Measurements from ENCODE around the gene SAFB. TPM values are rescaled to one million over a fixed set of nuclear protein-coding genes. Genes with fewer than 3 reads are reported as not detected.
A peak's percentile ranks its signal among the peaks of the same experiment; 100 is the strongest.

The SAFB gene
- polyA plus RNA-seq, 1 donor from 2014 or later: 110 TPM

DNA sequence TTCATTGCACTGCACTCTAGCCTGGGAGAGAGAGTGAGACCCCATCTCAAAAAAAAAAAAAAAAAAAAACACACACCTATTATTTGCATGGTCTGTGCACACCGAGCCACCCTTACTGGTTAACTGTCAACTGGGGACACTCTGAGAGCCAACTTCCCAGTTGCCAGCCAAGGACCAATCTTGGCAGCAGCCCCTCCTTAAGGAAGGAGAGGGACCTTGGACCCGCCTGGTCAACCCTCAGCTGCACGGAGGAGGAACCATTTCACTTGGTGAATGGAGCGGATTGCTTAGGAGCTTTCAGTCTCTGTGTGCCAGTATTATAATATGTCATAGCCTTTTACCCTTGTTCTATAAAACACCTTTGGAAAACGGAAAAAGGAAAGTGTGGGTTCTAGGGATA is 32.5 kb downstream of the SAFB start:
- Mint-ChIP-seq H3K4me3 (no peak overlapping the region), H3K27me3 (no peaks in the 10 kb centered on the region), H3K36me3 (peaks cover 7% of the 10 kb centered on the region), H3K4me1 (peaks cover 0 to 4% (median 0%) of the 10 kb centered on the region in 3 donors), H3K27ac (no peak overlapping the region), H3K9me3 (no peaks in the 10 kb centered on the region)

DNA sequence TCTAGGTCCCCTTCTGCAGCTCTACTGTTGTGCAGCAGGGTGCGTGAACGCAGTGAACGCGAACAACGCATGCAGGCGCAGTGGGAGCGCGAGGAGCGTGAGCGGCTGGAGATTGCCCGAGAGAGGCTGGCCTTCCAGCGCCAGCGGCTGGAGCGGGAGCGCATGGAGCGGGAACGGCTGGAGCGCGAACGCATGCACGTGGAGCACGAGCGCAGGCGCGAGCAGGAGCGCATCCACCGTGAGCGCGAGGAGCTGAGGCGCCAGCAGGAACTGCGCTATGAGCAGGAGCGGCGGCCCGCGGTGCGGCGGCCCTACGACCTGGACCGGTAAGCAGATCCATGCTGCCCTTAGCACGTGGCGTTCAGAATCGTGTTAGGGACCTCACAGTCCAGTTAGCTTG is 38.6 kb downstream of the SAFB start:
- no peaks in the 10 kb centered on the region for H3K9me3 Mint-ChIP-seq
- peaks cover 0 to 4% (median 0%) of the 10 kb centered on the region in 3 donors for H3K4me1 Mint-ChIP-seq
- H3K36me3 Mint-ChIP-seq: peaks cover 5% of the 10 kb centered on the region
- peak overlapping the region in 2 of 3 donors; percentile 31 to 45 for H3K27ac Mint-ChIP-seq
- H3K4me3 Mint-ChIP-seq: no peak overlapping the region
- no peaks in the 10 kb centered on the region for H3K27me3 Mint-ChIP-seq

DNA sequence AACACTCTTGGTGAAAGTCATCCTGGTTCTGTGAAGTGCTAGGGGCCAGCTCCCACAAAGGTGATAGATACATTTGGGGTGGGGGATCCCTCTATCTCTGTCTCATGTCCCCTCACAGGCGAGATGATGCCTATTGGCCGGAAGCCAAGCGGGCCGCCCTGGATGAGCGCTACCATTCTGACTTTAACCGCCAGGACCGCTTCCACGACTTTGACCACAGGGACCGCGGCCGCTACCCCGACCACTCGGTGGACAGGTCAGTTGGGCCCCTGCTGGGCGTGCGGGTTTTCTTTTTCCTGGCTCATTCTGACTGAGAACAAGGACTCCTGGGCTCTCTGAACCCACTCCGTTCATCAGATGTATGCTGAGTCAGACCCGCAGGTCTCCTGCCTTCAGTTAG is 41.0 kb downstream of the SAFB start:
- H3K27me3 Mint-ChIP-seq: no peaks in the 10 kb centered on the region
- no peaks in the 10 kb centered on the region for H3K36me3 Mint-ChIP-seq
- peaks cover 0 to 3% (median 0%) of the 10 kb centered on the region in 3 donors for H3K4me1 Mint-ChIP-seq
- no peak overlapping the region for H3K27ac Mint-ChIP-seq
- no peak overlapping the region for H3K4me3 Mint-ChIP-seq
- no peaks in the 10 kb centered on the region for H3K9me3 Mint-ChIP-seq

DNA sequence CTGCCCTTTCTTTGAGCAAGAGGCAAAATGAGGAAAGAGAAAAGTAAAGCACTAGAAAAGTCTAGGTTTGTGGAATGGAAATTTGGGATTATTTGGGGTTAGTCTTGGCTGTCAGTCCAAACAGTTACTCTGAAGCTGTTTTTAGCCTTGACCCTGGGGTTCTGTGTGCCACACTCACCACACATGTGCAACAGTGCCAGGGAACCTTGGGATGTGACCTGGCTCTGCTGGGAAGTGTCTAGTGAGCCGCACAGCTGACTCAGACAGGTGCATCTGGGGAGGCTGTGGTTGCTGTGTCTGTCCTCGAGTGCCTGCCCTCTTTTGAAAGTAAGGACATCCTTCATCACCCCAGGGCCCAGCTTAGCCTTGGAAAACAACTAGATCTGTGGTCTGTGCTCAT is 41.6 kb downstream of the SAFB start:
- Mint-ChIP-seq H3K36me3 (no peaks in the 10 kb centered on the region), H3K4me1 (peaks cover 0 to 3% (median 0%) of the 10 kb centered on the region in 3 donors), H3K4me3 (no peak overlapping the region), H3K27me3 (no peaks in the 10 kb centered on the region), H3K27ac (no peak overlapping the region), H3K9me3 (no peaks in the 10 kb centered on the region)

DNA sequence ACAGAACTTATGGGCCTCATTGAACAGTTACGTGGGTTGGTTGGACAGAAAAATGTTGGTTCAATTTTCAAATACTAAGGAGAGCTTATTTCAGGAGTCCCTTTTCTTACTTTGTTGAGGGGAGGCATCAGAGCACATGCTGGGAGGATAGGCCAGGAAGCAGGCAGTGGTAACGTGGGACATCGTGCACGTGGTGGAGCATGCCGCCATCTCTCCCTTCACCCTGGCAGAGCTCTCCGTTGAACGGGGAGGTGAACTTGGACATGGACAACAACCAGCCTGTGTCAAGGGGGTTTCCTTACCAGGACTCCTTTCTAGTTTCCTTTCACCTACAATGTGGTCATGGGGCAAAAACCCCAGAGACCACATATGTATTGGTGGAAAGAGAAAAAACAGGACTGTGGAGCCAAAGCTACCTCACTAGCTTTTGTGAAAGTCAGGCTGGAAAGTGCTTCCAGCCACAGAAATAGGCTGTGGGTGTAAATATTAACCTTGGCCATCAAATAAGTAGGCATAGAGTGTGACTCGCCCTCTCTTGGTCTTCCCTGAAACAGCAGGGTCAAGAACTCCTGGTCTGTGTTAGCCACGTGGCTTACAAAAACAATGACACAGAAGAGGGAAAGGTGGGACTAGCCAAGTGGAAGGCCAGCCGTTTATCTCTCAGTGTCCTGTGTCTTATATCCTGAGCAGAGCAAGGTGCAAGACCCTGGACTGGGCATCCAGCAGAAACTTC is 43.1 kb downstream of the SAFB start:
- Mint-ChIP-seq H3K36me3 (no peaks in the 10 kb centered on the region), H3K4me1 (peaks cover 0 to 3% (median 0%) of the 10 kb centered on the region in 3 donors), H3K4me3 (peak overlapping the region in 1 of 4 donors; percentile 29), H3K9me3 (no peaks in the 10 kb centered on the region), H3K27me3 (no peaks in the 10 kb centered on the region), H3K27ac (peak overlapping the region in 1 of 3 donors; percentile 23)

DNA sequence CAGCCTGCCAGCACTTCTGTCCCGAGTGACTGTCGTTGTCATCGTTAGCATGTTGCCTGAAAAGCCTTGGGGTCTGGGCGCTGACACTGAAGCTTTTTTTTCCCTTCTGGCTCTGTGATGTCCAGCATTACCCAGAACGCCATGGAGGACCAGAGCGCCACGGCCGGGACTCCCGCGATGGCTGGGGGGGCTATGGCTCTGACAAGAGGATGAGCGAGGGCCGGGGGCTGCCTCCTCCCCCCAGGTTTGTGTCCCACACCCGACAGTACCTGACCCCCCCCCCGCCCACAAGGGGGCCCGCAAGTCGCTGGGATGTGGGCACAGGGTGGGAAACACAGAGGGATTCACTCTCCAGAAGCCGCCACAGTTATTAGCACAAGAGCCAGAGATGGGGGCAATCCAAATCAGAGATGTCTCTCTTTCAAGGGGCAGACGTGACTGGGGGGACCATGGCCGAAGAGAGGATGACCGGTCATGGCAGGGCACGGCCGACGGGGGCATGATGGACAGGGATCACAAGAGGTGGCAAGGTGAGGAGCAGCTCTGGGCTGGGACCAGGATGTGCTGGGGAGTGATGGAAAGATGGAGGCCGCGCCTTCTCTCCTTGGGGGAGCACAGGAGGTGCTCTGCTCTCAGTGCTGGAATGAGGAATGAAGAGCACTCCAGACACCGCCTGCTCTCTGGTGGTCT is 44.2 kb downstream of the SAFB start:
- peaks cover 0 to 3% (median 0%) of the 10 kb centered on the region in 3 donors for H3K4me1 Mint-ChIP-seq
- no peaks in the 10 kb centered on the region for H3K36me3 Mint-ChIP-seq
- H3K4me3 Mint-ChIP-seq: peak overlapping the region in 1 of 4 donors; percentile 9
- H3K27me3 Mint-ChIP-seq: no peaks in the 10 kb centered on the region
- no peaks in the 10 kb centered on the region for H3K9me3 Mint-ChIP-seq
- H3K27ac Mint-ChIP-seq: peak overlapping the region in 1 of 3 donors; percentile 45

DNA sequence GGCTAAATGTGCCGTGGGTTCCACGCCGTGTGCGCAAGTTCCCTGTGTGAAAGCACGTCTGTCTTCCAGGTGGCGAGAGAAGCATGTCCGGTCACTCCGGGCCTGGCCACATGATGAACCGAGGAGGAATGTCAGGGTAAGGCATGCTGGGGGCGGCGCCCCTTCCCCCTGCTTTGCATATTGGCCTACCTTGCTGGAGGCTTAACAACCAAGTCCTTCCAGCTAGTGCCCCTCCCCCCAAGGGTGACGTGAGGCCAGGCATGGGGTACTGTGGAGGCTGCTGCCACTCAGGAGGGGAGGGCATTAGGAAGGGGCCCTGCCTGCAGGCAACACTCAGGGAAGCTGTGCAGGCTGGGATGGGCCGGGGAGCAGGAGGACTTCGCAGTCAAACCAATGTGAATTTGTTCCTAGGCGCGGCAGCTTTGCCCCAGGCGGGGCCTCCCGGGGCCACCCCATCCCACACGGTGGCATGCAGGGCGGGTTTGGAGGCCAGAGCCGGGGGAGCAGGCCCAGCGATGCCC is 44.9 kb downstream of the SAFB start:
- Mint-ChIP-seq H3K9me3 (no peaks in the 10 kb centered on the region), H3K4me1 (peaks cover 0 to 3% (median 0%) of the 10 kb centered on the region in 3 donors), H3K4me3 (no peak overlapping the region), H3K27me3 (no peaks in the 10 kb centered on the region), H3K36me3 (no peaks in the 10 kb centered on the region), H3K27ac (peak overlapping the region in 2 of 3 donors; percentile 1 to 45)

DNA sequence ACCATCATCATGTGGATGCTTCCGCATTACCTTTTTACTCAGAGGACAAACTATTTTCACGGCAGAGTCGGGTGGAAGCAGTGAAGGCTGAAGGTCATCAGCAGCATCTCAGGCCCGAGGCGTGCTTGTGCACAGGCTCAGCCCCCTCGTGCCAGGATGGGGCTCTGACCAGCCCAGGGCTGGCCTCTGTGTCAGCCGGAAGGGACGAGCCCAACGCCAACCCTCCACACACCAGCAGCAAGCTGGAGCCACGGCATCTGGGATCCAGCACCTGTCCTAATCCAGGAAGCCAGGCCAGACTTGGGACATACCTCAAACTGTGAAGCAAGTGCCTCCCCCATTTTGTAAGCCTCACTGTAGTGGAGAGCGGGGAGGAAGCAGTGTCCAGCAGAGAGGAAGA is 46.3 kb downstream of the SAFB start:
- Mint-ChIP-seq H3K36me3 (no peaks in the 10 kb centered on the region), H3K27ac (peak overlapping the region in 1 of 3 donors; percentile 82), H3K9me3 (no peaks in the 10 kb centered on the region), H3K4me1 (peaks cover 0 to 3% (median 0%) of the 10 kb centered on the region in 3 donors), H3K4me3 (no peak overlapping the region), H3K27me3 (no peaks in the 10 kb centered on the region)

DNA sequence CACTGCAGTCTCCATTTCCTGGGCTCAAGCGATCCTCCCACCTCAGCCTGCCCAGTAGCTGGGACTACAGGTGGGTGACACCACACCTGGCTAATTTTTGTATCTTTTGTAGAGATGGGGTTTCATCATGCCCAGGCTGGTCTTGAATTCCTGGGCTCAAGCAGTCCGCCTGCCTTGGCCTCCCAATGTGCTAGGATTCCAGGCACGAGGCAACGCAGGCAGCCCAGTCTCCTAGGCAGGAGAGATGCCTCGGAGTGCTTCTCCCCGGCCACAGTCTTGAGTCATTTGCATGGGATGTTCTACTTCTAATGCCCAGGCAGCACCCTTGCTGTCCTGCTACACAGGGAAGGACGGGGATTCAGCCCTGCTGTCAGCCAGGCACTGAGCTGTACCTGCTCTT is 48.7 kb downstream of the SAFB start:
- Mint-ChIP-seq H3K27ac (peak overlapping the region in 1 of 3 donors; percentile 79), H3K36me3 (no peaks in the 10 kb centered on the region), H3K9me3 (no peaks in the 10 kb centered on the region), H3K4me3 (no peak overlapping the region), H3K27me3 (no peaks in the 10 kb centered on the region), H3K4me1 (no peaks in the 10 kb centered on the region)

DNA sequence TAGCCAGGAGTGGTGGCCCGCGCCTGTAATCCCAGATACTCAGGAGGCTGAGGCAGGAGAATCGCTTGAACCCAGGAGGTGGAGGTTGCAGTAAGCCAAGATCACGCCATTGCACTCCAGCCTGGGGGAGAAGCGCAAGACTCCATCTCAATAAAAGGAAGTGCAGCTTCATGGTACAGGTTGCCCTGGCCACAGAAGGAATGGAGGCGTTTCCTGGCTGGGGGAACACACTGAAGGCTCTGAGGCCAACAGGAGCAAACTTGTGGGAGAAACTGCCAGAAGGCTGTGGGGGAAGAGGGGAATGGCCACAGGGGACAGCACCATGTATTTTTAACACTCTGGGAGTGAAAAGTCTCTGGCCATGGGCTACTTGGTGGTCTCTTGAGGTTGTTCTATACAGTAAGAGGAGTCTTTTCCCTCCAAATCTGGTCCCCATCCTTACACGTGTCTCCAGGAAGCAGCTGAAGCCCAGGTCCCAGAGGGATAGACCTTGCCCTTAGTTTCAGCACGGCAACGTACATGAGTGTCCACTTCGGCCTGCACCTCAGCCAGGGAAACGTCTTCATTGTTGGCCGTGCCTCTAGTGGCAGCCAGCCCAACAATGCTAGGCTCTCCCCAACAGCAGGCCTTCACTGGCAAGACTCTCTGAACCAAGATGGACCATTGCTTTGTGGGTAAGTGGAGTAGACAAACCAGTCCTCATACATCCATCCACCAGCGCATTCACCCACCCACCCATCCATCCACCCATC is 50.0 kb downstream of the SAFB start:
- H3K27me3 Mint-ChIP-seq: no peaks in the 10 kb centered on the region
- H3K27ac Mint-ChIP-seq: peak overlapping the region in 1 of 3 donors; percentile 53
- no peaks in the 10 kb centered on the region for H3K36me3 Mint-ChIP-seq
- H3K4me1 Mint-ChIP-seq: no peaks in the 10 kb centered on the region
- H3K4me3 Mint-ChIP-seq: no peak overlapping the region
- H3K9me3 Mint-ChIP-seq: no peaks in the 10 kb centered on the region

DNA sequence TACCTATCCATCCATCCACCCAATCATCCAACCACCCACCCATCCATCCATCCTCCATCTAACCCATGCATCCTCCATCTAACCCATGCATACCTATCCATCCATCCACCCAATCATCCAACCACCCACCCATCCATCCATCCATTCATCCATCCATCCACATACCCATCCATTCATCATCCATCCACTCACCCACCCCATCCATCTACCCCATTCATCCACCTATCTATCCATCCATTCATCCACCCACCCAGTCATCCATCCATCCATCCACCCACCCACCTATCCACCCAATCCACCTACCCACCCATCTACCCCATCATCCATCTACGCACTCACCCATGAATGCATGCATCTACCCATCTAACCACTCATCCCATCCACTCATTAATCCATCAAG is 50.9 kb downstream of the SAFB start:
- H3K27me3 Mint-ChIP-seq: no peaks in the 10 kb centered on the region
- no peaks in the 10 kb centered on the region for H3K4me1 Mint-ChIP-seq
- H3K27ac Mint-ChIP-seq: no peak overlapping the region
- H3K4me3 Mint-ChIP-seq: no peak overlapping the region
- no peaks in the 10 kb centered on the region for H3K36me3 Mint-ChIP-seq
- no peaks in the 10 kb centered on the region for H3K9me3 Mint-ChIP-seq

DNA sequence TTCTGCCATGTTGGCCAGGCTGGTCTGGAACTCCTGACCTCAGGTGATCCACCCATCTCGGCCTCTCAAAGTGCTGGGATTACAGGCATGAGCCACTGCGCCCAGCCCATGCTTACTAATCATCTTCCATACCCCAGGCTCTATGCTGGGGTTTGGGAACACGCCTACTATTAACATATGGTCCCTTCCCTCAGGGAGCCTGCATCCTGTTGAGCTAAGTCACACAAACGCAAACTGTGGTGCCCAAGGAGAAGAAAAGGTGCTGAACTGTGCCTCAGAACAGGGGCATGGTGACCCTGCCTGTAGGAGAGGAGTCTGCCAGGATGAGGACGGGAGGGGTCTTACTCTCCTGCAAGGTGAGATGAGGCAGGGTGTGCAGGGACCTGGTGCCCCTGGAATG is 51.8 kb downstream of the SAFB start:
- H3K36me3 Mint-ChIP-seq: no peaks in the 10 kb centered on the region

DNA sequence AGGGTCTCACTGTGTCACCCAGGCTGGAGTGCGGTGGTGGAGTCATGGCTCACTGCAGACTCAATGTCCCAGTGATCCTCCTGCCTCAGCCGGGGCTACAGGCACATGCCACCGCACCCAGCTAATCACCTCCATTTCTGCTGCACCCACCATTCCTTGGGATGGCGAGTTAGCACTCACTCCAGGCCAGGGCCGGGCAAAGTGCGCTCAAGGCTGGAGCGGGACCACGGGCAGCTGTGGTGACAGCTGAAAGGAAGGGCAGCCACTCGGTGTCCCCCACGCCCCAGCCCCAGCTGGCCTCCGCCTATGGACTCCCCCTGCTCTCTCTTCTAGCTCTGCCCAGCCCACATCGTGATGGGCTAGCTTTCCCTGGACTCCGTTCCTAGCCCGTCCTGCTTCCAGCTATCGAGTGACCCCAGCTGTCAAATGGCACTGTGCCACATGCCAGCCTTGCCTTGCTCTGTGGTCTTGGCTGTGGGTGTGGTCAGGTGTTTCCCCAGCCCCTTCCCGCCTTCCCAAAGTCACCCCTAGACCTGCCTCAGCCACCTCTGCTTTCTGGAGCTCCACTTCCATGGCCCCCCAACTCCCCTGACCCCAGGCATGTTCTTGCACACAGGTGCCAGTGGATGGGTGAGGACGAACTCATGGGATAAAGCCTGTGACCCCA is 53.4 kb downstream of the SAFB start:
- no peaks in the 10 kb centered on the region for H3K9me3 Mint-ChIP-seq
- no peaks in the 10 kb centered on the region for H3K36me3 Mint-ChIP-seq
- peaks cover 3% of the 10 kb centered on the region for H3K27me3 Mint-ChIP-seq
- H3K4me1 Mint-ChIP-seq: peaks cover 5 to 9% (median 8%) of the 10 kb centered on the region in 3 donors
- peak overlapping the region in 1 of 4 donors; percentile 5 for H3K4me3 Mint-ChIP-seq
- H3K27ac Mint-ChIP-seq: peak overlapping the region in 1 of 3 donors; percentile 50

More for the DNA sequence above, 51.8 kb downstream of the SAFB start:
- Mint-ChIP-seq H3K27me3 (no peaks in the 10 kb centered on the region), H3K4me1 (peaks cover 0 to 4% (median 2%) of the 10 kb centered on the region in 3 donors), H3K4me3 (peak overlapping the region in 1 of 4 donors; percentile 21), H3K9me3 (no peaks in the 10 kb centered on the region), H3K27ac (no peak overlapping the region)

DNA sequence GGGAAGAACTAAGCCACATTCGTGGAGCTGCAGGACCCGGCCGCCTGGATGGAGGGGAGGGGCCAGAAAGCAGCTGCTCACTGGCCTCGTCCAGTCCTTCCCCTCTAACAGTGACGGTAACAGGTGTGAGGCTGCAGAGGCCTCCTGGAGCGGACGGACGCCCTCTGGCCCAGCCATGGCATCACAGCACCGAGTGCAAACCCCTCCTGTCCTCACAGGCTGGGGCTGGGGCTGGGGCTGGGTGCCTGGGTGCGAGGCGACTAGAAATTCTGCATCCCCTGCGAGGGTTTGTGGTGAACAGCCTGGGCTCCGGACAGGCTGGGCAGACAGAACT is 53.9 kb downstream of the SAFB start:
- peaks cover 3% of the 10 kb centered on the region for H3K27me3 Mint-ChIP-seq
- no peaks in the 10 kb centered on the region for H3K9me3 Mint-ChIP-seq
- no peak overlapping the region for H3K4me3 Mint-ChIP-seq
- peaks cover 5 to 11% (median 9%) of the 10 kb centered on the region in 3 donors for H3K4me1 Mint-ChIP-seq
- no peaks in the 10 kb centered on the region for H3K36me3 Mint-ChIP-seq
- H3K27ac Mint-ChIP-seq: peak overlapping the region in 1 of 3 donors; percentile 50

All from IgD-negative memory B cell (primary cell).